PC-9 (cell line): Measurements from ENCODE around the gene MTCL1. TPM values are rescaled to one million over a fixed set of nuclear protein-coding genes. Genes with fewer than 3 reads are reported as not detected.

Experiments
- BruUV-seq: library from RNA; stranded (reverse); fragments of 400-500 nt; replicated peaks from 2 replicates; lab custom pipeline; 2021; lab: Mats Ljungman, UMichigan
- CTCF ChIA-PET: fragments of 300-600 bp; sonication (Branson Sonifier 250); formaldehyde crosslinking; loops from one replicate; lab custom pipeline; 2022; ENCODE audit warnings: antibody characterized with exemption; lab: Charles Lee
- POLR2A ChIA-PET: fragments of 300-600 bp; sonication (Branson Sonifier 250); formaldehyde crosslinking; loops from one replicate; lab custom pipeline; 2022; ENCODE audit warnings: antibody characterized with exemption; ENCODE audit not compliant: unreplicated experiment; lab: Charles Lee
- DNase-seq, 2 experiments: peaks; one replicate each; pipeline versions ENCODE4 v3.0.0 to v3.0.0-alpha.2; 2015 to 2022; ENCODE audit warnings: mixed read lengths in 1 of 2
- H2AFZ ChIP-seq: fragments of 200-600 bp; sonication (generic); 2 replicates; pipeline ENCODE4 v1.8.1; 2017; ENCODE audit warnings: antibody characterized with exemption
- H3F3A ChIP-seq: fragments of 200-600 bp; sonication (generic); 2 replicates; pipeline ENCODE4 v1.8.1; 2017; ENCODE audit warnings: antibody characterized with exemption, mild to moderate bottlenecking, low read depth; ENCODE audit not compliant: insufficient read depth
- H3K27ac ChIP-seq: fragments of 200-600 bp; sonication (generic); 2 replicates; pipeline ENCODE4 v1.6.1; 2016; ENCODE audit warnings: mixed run types
- H3K27me3 ChIP-seq: fragments of 200-600 bp; sonication (generic); 2 replicates; pipeline ENCODE4 v1.6.1; 2016; ENCODE audit warnings: low read depth, mixed run types; ENCODE audit not compliant: insufficient read depth
- H3K36me3 ChIP-seq: fragments of 200-600 bp; sonication (generic); 2 replicates; pipeline ENCODE4 v1.6.1; 2016; ENCODE audit warnings: low read depth, mixed run types
- H3K4me1 ChIP-seq: fragments of 200-600 bp; sonication (generic); replicated peaks from 2 replicates; pipeline ENCODE4 v1.6.1; 2016; ENCODE audit warnings: mixed run types; ENCODE audit not compliant: insufficient read depth
- H3K4me2 ChIP-seq: fragments of 200-600 bp; sonication (generic); 2 replicates; pipeline ENCODE4 v1.6.1; 2017; ENCODE audit warnings: mixed run types
- H3K4me3 ChIP-seq: fragments of 200-600 bp; sonication (generic); 2 replicates; pipeline ENCODE4 v1.6.1; 2016; ENCODE audit warnings: mixed run types
- H3K79me2 ChIP-seq: fragments of 200-600 bp; sonication (generic); 2 replicates; pipeline ENCODE4 v1.6.1; 2017; ENCODE audit warnings: low read depth, mixed run types
- H3K9me2 ChIP-seq: fragments of 200-600 bp; sonication (generic); 2 replicates; pipeline ENCODE4 v1.8.1; 2017; ENCODE audit warnings: mild to moderate bottlenecking; ENCODE audit not compliant: insufficient read depth
- H3K9me3 ChIP-seq: fragments of 200-600 bp; sonication (generic); 2 replicates; pipeline ENCODE4 v1.8.1; 2016; ENCODE audit warnings: low read depth; ENCODE audit not compliant: insufficient read depth
- H4K20me1 ChIP-seq: fragments of 200-600 bp; sonication (generic); 2 replicates; pipeline ENCODE4 v1.8.1; 2017; ENCODE audit not compliant: insufficient read depth
- CTCF ChIP-seq: fragments of 200-600 bp; sonication (generic); conservative IDR thresholded peaks from 2 replicates; pipeline ENCODE4 v1.6.1; 2017; ENCODE audit warnings: mixed run types, antibody characterized with exemption, mild to moderate bottlenecking, moderate library complexity
- EZH2 ChIP-seq: fragments of 200-600 bp; sonication (generic); IDR thresholded peaks from 2 replicates; pipeline ENCODE4 v1.8.0; 2017; ENCODE audit warnings: antibody characterized with exemption, low read depth
- intact Hi-C: fragments of 100-400 bp; cut with micrococcal nuclease; formaldehyde crosslinking; loops from one replicate; pipeline ENCODE4 v1.10.0; 2022; ENCODE audit not compliant: unreplicated experiment
- total RNA-seq: library from RNA; stranded (reverse); gene quantifications from 2 replicates; pipeline ENCODE4 v1.2.3, GENCODE V29; 2021

MTCL1 gene
- total RNA-seq, 1 experiment from 2014 or later = 29.6 TPM

- H3K9me3 ChIP-seq = no peaks in the 10 kb centered on the region
- POLR2A ChIA-PET = no interaction called here
- no peaks in the 10 kb centered on the region for H3K27me3 ChIP-seq
- no peak for DNase-seq
- H3F3A ChIP-seq = 0 out of 2 replicates have a peak, but pooled peaks cover 3% of the 10 kb centered on the region
- CTCF ChIA-PET = interaction anchor here (0.7 kb wide), 1 partner anchor 162 kb away, joined by 3 read pairs; no protein-coding TSS in a partner anchor
- intact Hi-C loops = no loop called here
- no peaks in the 10 kb centered on the region for H4K20me1 ChIP-seq
- TF ChIP-seq EZH2 (no peak), CTCF (no peak)
- H3K4me2 ChIP-seq = no peak overlapping the region
- H3K9me2 ChIP-seq = no peaks in the 10 kb centered on the region
- H3K79me2 ChIP-seq = no peaks in the 10 kb centered on the region
- H3K4me1 ChIP-seq = no peaks in the 10 kb centered on the region
- no peak overlapping the region for H3K27ac ChIP-seq
- H3K4me3 ChIP-seq = no peak overlapping the region
- no peak overlapping the region for H2AFZ ChIP-seq
- no peaks in the 10 kb centered on the region for H3K36me3 ChIP-seq
- no TSS peak for BruUV-seq
Measured at GRCh38 chr18:8813611-8814010, 108.3 kb downstream of the MTCL1 start.

- intact Hi-C loops = no loop called here
- H3K4me2 ChIP-seq = no peak overlapping the region
- DNase-seq = no peak
- CTCF ChIA-PET = interaction anchor here (0.7 kb wide), 1 partner anchor 162 kb away, joined by 3 read pairs; no protein-coding TSS in a partner anchor
- H3K27me3 ChIP-seq = no peaks in the 10 kb centered on the region
- TF ChIP-seq CTCF = no peak
- H3K9me2 ChIP-seq = no peaks in the 10 kb centered on the region
- H2AFZ ChIP-seq = no peak overlapping the region
- H3K27ac ChIP-seq = no peak overlapping the region
- H3F3A ChIP-seq = 0 out of 2 replicates have a peak, but pooled peaks cover 3% of the 10 kb centered on the region
- no peaks in the 10 kb centered on the region for H3K4me1 ChIP-seq
- H3K4me3 ChIP-seq = no peak overlapping the region
- no peaks in the 10 kb centered on the region for H4K20me1 ChIP-seq
- H3K36me3 ChIP-seq = no peaks in the 10 kb centered on the region
- POLR2A ChIA-PET = no interaction called here
- no TSS peak for BruUV-seq
- no peaks in the 10 kb centered on the region for H3K9me3 ChIP-seq
- no peaks in the 10 kb centered on the region for H3K79me2 ChIP-seq
Measured at GRCh38 chr18:8814206-8814605, 108.8 kb downstream of the MTCL1 start.

- no peak overlapping the region for H3K4me2 ChIP-seq
- ChIA-PET POLR2A (no interaction called here), CTCF (no interaction called here)
- no peaks in the 10 kb centered on the region for H3K27me3 ChIP-seq
- intact Hi-C loops = no loop called here
- BruUV-seq = no TSS peak
- H3K36me3 ChIP-seq = no peaks in the 10 kb centered on the region
- no peaks in the 10 kb centered on the region for H3K79me2 ChIP-seq
- no peaks in the 10 kb centered on the region for H4K20me1 ChIP-seq
- TF ChIP-seq CTCF (no peak), EZH2 (no peak)
- H3K27ac ChIP-seq = no peak overlapping the region
- no peak overlapping the region for H3K4me3 ChIP-seq
- H3F3A ChIP-seq = 0 out of 2 replicates have a peak, but pooled peaks cover 3% of the 10 kb centered on the region
- no peak for DNase-seq
- H3K9me2 ChIP-seq = no peaks in the 10 kb centered on the region
- no peak overlapping the region for H2AFZ ChIP-seq
- H3K9me3 ChIP-seq = no peaks in the 10 kb centered on the region
- no peaks in the 10 kb centered on the region for H3K4me1 ChIP-seq
Measured at GRCh38 chr18:8816220-8816619, 110.9 kb downstream of the MTCL1 start.
